GM23248 (cell line): ENCODE data around the gene COX8A. TPM values are rescaled to one million over a fixed set of nuclear protein-coding genes. Genes with fewer than 3 reads are reported as not detected.

Experiments used
- DNase-seq: peaks from one replicate; pipeline ENCODE4 v3.0.0-alpha.2; 2015
- H2AFZ ChIP-seq: fragments of 200-600 bp; sonication (generic); 2 replicates; pipeline ENCODE4 v1.6.1; 2016; ENCODE audit warnings: antibody characterized with exemption
- H3F3A ChIP-seq: fragments of 200-600 bp; sonication (generic); 2 replicates; pipeline ENCODE4 v1.6.1; 2016; ENCODE audit warnings: mild to moderate bottlenecking, antibody characterized with exemption, mixed run types; ENCODE audit not compliant: insufficient read depth
- H3K27ac ChIP-seq: fragments of 200-600 bp; sonication (generic); 2 replicates; pipeline ENCODE4 v1.5.1; 2016; ENCODE audit warnings: mild to moderate bottlenecking
- H3K27me3 ChIP-seq: fragments of 200-600 bp; sonication (generic); replicated peaks from 2 replicates; pipeline ENCODE4 v1.6.1; 2016; ENCODE audit warnings: mild to moderate bottlenecking; ENCODE audit not compliant: insufficient read depth
- H3K36me3 ChIP-seq: fragments of 200-600 bp; sonication (generic); 2 replicates; pipeline ENCODE4 v1.6.1; 2016; ENCODE audit warnings: low read depth, mild to moderate bottlenecking
- H3K4me1 ChIP-seq: fragments of 200-600 bp; sonication (generic); 2 replicates; pipeline ENCODE4 v1.6.1; 2016; ENCODE audit warnings: mild to moderate bottlenecking; ENCODE audit not compliant: insufficient read depth
- H3K4me2 ChIP-seq: fragments of 200-600 bp; sonication (generic); one replicate; pipeline ENCODE4 v1.6.1; 2016; ENCODE audit warnings: mild to moderate bottlenecking; ENCODE audit not compliant: unreplicated experiment
- H3K4me3 ChIP-seq: fragments of 200-600 bp; sonication (generic); 2 replicates; pipeline ENCODE4 v1.5.1; 2016; ENCODE audit warnings: mild to moderate bottlenecking
- H3K79me2 ChIP-seq: fragments of 200-600 bp; sonication (generic); 2 replicates; pipeline ENCODE4 v1.6.1; 2016; ENCODE audit warnings: mild to moderate bottlenecking; ENCODE audit not compliant: insufficient read depth
- H3K9ac ChIP-seq: fragments of 200-600 bp; sonication (generic); 2 replicates; pipeline ENCODE4 v1.6.1; 2016; ENCODE audit warnings: mild to moderate bottlenecking
- H3K9me2 ChIP-seq: fragments of 200-600 bp; sonication (generic); 2 replicates; pipeline ENCODE4 v1.6.1; 2016; ENCODE audit warnings: mixed run types, mild to moderate bottlenecking, moderate library complexity; ENCODE audit not compliant: insufficient read depth
- H3K9me3 ChIP-seq: fragments of 200-600 bp; sonication (generic); one replicate; pipeline ENCODE4 v1.6.1; 2017; ENCODE audit warnings: low read depth
- H4K20me1 ChIP-seq: fragments of 200-600 bp; sonication (generic); 2 replicates; pipeline ENCODE4 v1.6.0; 2016; ENCODE audit not compliant: insufficient read depth
- EZH2 ChIP-seq: fragments of 200-600 bp; sonication (generic); IDR thresholded peaks from 2 replicates; pipeline ENCODE4 v1.6.1; 2018; ENCODE audit warnings: antibody characterized with exemption, mild to moderate bottlenecking; ENCODE audit not compliant: insufficient read depth, poor library complexity, severe bottlenecking
- EZH2phosphoT487 ChIP-seq: fragments of 200-600 bp; sonication (generic); IDR thresholded peaks from 2 replicates; pipeline ENCODE4 v1.6.1; 2018; ENCODE audit warnings: antibody characterized with exemption, moderate library complexity, mild to moderate bottlenecking, low read depth; ENCODE audit not compliant: insufficient read depth
- WGBS, 2 experiments: methylation state at CpG; one replicate each; pipeline ENCODE4 v1.1.6; 2015 to 2017; ENCODE audit warnings: low lambda C conversion rate in 2 of 2, low coverage in 1 of 2; ENCODE audit errors: missing lambda C conversion rate in 2 of 2; 5-methylcytosine and 5-hydroxymethylcytosine counted together
- in situ Hi-C: fragments of 300-500 bp; cut with MboI; formaldehyde crosslinking; loops from 2 replicates; pipeline ENCODE4 v1.15.0; 2020
- polyA plus RNA-seq: library from polyadenylated mRNA; unstranded; fragments of >200 nt; fragmentation: Nextera tagmentation; extraction: Ambion mirVana; gene quantifications from 2 replicates; pipeline ENCODE4 v1.2.1, GENCODE V29; 2016
- total RNA-seq: library from RNA; depleted of rRNA; stranded (reverse); fragments of >200 nt; shearing (Covaris generic); gene quantifications from 2 replicates; pipeline ENCODE4 v1.2.3, GENCODE V29; 2014

COX8A gene
- total and polyA plus RNA-seq, 2 experiments from 2014 or later = 388 to 397 TPM

DNA sequence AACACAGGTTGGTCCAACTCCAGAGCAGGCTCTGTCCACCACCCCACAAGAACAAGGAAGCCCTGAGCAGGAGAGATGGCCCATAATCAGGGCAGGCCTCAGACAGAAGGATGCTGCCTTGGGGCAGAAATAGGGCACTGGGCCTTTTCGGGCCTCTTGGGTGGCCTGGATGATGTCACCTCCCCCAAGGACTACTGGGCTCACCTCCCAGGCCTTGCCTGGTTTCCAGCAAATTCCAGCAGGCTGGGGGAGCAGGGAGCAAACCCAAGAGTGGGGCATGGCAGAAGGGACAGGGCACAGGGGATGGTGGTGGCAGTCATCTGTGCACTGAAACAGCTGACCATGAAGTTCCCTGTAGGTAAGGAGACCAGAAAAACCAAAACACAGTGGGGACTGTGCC, 41.0 kb upstream of the COX8A start:
- H3K9me2 ChIP-seq = no peaks in the 10 kb centered on the region
- no peak overlapping the region for H3K27ac ChIP-seq
- H3K36me3 ChIP-seq = no peaks in the 10 kb centered on the region
- in situ Hi-C loops = no loop called here
- WGBS, 2 experiments = 14 to 22% methylated on average over 1 of the region's 1 CpG
- no peak overlapping the region for H2AFZ ChIP-seq
- H3K4me3 ChIP-seq = no peak overlapping the region
- H3K9me3 ChIP-seq = no peaks in the 10 kb centered on the region
- peak; percentile 61 for DNase-seq
- no peak overlapping the region for H3K9ac ChIP-seq
- H3F3A ChIP-seq = no peaks in the 10 kb centered on the region
- no peak overlapping the region for H3K4me2 ChIP-seq
- no peaks in the 10 kb centered on the region for H3K27me3 ChIP-seq
- no peak for TF ChIP-seq EZH2phosphoT487
- TF ChIP-seq EZH2 = no peak
- H3K4me1 ChIP-seq = no peaks in the 10 kb centered on the region
- H4K20me1 ChIP-seq = no peaks in the 10 kb centered on the region
- no peaks in the 10 kb centered on the region for H3K79me2 ChIP-seq

- no peak for TF ChIP-seq EZH2phosphoT487
- Histone ChIP-seq H3K4me3 (peak overlapping the region; percentile 89), H3K4me1 (0 out of 2 replicates have a peak, but pooled peaks cover 7% of the 10 kb centered on the region), H3K27ac (peak overlapping the region; percentile 17), H3K79me2 (peaks cover 38% of the 10 kb centered on the region), H2AFZ (peak overlapping the region; percentile 84), H3F3A (no peaks in the 10 kb centered on the region), H3K9me2 (no peaks in the 10 kb centered on the region), H3K9ac (peak overlapping the region; percentile 30), H4K20me1 (no peaks in the 10 kb centered on the region), H3K4me2 (peak overlapping the region; percentile 47), H3K27me3 (no peaks in the 10 kb centered on the region), H3K9me3 (no peaks in the 10 kb centered on the region), H3K36me3 (no peaks in the 10 kb centered on the region)
- DNase-seq = no peak
- in situ Hi-C loops = no loop called here
- 30 to 34% methylated on average over 30 of the region's 30 CpGs for WGBS, 2 experiments
Measured at GRCh38 chr11:63937713-63938478, 36.5 kb upstream of the COX8A start.

DNA sequence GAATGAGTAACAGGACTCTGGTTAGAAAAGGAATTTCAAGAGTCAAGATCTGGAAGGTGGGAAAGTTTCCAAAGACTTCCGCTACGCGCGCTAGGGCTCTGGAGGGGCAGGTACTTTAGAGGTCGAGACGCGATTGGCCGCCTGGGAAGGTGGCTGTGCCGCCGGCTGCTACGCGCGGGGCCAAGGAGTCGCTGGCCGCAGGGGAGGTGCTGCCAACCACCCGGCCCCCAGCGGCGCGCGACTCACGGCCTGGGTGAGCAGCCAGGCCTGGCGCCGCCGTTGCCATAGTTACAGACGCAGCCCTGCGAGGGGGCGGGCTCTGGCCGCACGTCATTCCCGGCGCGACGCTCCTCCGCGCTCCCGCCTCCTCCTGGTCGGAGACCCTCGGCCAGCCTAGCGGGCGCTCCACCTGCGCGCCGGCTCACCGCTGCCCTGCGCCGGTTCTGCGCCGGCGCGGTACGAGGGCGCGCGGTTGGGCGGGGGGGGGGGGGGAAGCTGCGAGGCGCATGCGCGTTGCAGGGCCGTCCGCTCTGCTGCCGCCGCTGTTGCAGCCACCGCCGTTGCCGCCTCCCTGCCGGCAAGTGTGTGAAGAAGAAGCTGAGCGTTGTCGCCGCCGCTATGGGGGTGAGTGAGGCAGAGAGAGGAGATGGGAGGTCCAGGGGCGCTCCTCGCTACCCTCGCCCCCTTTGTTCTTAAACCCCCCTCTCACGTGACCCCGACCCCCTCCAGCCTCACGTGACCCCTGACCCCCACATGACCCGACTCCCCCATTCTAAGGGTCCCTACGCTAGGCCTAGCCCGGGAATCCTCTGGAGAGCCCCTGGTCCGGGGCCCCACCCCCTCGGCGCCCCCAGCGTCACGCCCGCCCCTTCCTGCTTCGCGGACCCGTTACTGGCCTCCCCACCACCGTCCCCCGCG, 35.7 kb upstream of the COX8A start, which contains the start of gene NAA40:
TSS of gene NAA40 (plus strand) at position 524 of the 918 bp plus-strand sequence. CDS start at position 619, 95 bp downstream.
- H3K9ac ChIP-seq = peak within 1 kb of the TSS; percentile 82
- H3K79me2 ChIP-seq = peaks cover 47% of the 10 kb centered on the region
- 0 to 1% methylated on average over 52 to 72 of the region's 92 CpGs for WGBS, 2 experiments
- H3K4me3 ChIP-seq = peak within 1 kb of the TSS; percentile 89
- H3K36me3 ChIP-seq = no peaks in the 10 kb centered on the region
- peak within 1 kb of the TSS; percentile 17 for H3K27ac ChIP-seq
- H3K9me3 ChIP-seq = no peaks in the 10 kb centered on the region
- H3K4me2 ChIP-seq = peak within 1 kb of the TSS; percentile 85
- H3F3A ChIP-seq = no peaks in the 10 kb centered on the region
- peak; percentile 97 for DNase-seq
- in situ Hi-C loops = no loop called here
- H3K4me1 ChIP-seq = 0 out of 2 replicates have a peak, but pooled peaks cover 7% of the 10 kb centered on the region
- no peak for TF ChIP-seq EZH2
- no peak for TF ChIP-seq EZH2phosphoT487
- H3K9me2 ChIP-seq = no peaks in the 10 kb centered on the region
- peak within 1 kb of the TSS; percentile 84 for H2AFZ ChIP-seq
- no peaks in the 10 kb centered on the region for H4K20me1 ChIP-seq
- no peaks in the 10 kb centered on the region for H3K27me3 ChIP-seq

DNA sequence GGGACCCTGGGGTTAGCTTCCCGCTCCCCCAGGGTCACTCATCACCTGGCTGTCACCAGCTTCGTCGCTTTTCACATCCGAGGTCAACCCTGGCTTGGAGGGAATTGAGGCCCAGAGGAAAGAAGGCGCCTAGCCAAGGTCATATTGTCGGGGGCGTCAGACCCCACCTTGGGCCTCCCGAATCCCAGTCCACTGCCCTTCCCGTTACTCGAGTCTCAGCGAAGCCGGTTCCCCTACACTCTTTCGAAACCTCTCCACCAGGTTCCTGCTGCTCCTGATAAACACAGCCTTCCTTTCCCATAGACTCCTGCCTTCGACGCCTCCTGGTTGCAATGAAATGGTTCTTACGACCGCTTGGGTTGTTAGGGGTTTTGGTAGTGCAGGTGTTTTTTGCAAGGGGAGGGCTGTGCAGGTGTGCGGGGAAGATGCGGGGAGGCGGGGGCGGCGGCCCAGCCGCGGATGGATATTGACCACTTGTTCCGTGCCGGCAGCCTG, 35.0 kb upstream of the COX8A start:
- H3K4me3 ChIP-seq = peak overlapping the region; percentile 89
- in situ Hi-C loops = no loop called here
- H4K20me1 ChIP-seq = no peaks in the 10 kb centered on the region
- peak overlapping the region; percentile 82 for H3K9ac ChIP-seq
- 0 out of 2 replicates have a peak, but pooled peaks cover 7% of the 10 kb centered on the region for H3K4me1 ChIP-seq
- DNase-seq = peak; percentile 64
- H3K79me2 ChIP-seq = peaks cover 54% of the 10 kb centered on the region
- H3K9me2 ChIP-seq = no peaks in the 10 kb centered on the region
- H3K36me3 ChIP-seq = no peaks in the 10 kb centered on the region
- no peak for TF ChIP-seq EZH2
- no peak for TF ChIP-seq EZH2phosphoT487
- peak overlapping the region; percentile 85 for H3K4me2 ChIP-seq
- 13% methylated on average over 25 to 26 of the region's 26 CpGs for WGBS, 2 experiments
- H3K9me3 ChIP-seq = no peaks in the 10 kb centered on the region
- H3K27ac ChIP-seq = no peak overlapping the region
- peak overlapping the region; percentile 72 for H2AFZ ChIP-seq
- no peaks in the 10 kb centered on the region for H3F3A ChIP-seq
- H3K27me3 ChIP-seq = no peaks in the 10 kb centered on the region
